ENCODE measurements around the gene B4GAT1.
"Not testable (repeated sequence)": the region's sequence is repeated elsewhere in the genome, so short reads cannot be mapped to it uniquely, and the experiment has no call there.

B4GAT1 gene

DNA sequence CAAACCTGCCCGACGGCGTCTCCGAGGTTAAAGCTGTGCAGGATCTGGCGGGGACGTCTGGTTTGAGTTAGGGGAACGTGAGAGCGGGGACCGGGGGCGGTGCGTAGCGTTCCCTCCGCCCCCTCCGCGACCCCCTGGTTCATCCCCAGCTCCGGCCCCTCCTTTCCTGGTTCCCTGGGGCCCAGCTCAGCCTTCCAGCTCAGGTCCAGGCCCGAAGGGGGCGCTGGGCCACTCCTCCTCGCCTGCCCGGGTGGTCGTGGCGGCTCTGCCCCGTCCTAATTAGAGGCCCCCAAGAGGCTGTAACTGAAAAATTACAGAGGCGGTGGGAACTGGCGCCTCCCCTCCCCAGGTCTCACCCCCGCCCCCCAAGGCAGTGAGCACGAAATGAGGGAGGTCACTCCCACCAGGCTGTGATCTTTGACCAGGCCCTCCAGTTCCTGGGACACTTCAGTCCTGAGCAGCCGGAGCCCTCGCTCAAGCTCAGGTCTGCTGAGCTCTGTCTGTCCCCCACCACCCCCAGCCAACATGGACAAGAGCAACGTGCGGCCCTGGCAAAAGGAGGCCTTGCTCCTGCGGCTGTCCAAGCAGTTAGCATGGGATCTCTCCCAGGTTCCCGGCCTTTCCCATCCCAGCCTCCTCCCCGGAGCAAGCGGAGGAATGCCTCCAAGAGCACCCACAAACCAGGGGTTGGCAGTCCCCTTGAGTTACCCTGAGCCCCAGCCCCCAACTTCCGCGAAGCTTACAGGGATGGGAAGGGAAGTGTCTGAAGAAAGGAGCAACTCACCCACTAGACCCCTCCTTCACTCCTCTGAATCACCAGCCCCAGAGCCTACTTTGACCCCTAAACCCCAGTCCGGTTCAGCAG, 33.9 kb downstream of the B4GAT1 start:
- H3K4me3 ChIP-seq (replicated peaks in 1 of 2; ENCODE audit: low read depth in 2 of 2, low read length in 2 of 2) = peak overlapping the region; percentile 63 to 65
- TF ChIP-seq, protein P1, sequence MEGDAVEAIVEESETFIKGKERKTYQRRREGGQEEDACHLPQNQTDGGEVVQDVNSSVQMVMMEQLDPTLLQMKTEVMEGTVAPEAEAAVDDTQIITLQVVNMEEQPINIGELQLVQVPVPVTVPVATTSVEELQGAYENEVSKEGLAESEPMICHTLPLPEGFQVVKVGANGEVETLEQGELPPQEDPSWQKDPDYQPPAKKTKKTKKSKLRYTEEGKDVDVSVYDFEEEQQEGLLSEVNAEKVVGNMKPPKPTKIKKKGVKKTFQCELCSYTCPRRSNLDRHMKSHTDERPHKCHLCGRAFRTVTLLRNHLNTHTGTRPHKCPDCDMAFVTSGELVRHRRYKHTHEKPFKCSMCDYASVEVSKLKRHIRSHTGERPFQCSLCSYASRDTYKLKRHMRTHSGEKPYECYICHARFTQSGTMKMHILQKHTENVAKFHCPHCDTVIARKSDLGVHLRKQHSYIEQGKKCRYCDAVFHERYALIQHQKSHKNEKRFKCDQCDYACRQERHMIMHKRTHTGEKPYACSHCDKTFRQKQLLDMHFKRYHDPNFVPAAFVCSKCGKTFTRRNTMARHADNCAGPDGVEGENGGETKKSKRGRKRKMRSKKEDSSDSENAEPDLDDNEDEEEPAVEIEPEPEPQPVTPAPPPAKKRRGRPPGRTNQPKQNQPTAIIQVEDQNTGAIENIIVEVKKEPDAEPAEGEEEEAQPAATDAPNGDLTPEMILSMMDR (IDR thresholded peaks at IDR 0.05; ENCODE audit: low read depth, low read length) = peak; percentile 31
- DNase-seq (ENCODE audit: low read depth in 2 of 2) = peak; percentile 38 to 58

DNA sequence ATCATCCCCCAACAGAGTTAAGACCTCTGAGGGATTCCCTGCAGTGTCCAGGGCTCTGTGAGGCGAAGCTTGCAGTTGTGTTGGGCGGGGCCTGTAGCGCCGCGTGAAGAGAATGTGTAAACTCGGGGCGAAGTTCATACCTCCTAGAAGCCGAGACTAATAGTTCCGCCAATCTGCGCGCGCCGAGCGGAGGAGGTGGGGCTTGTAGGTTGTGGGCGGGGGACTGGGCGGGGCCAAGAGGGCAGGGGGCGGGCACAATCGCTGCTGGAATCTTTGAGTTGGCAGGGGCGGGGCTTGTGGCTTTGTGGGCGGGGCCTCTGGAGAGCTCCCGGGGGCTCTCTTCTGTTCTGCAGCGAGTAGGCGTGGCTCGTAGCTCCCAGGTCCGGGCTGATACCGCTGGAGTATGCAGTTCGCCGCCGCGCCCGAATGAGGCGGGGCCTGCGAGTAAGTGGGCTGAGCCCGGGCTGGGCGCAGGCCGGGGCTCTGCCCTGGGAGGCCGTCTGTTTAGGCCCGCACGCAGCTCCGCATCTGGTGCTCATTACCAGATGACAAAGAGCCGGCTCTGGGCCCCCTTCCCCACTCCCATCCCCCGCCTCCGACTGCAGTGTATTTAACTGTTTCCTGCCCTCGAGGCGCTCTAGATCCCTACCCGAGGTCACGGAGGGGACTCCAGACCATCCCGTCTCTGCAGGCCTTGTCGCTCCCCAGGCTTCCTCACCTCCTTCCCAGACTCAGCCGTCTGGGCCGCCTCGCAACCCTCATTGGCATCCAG, 34.7 kb downstream of the B4GAT1 start:
- peak overlapping the region; percentile 63 to 65 for H3K4me3 ChIP-seq (replicated peaks in 1 of 2; ENCODE audit: low read depth in 2 of 2, low read length in 2 of 2)
- DNase-seq (ENCODE audit: low read depth in 2 of 2) = peak; percentile 99 to 100
- TF ChIP-seq, protein P1 (IDR thresholded peaks at IDR 0.05; ENCODE audit: low read depth, low read length) = no peak

DNA sequence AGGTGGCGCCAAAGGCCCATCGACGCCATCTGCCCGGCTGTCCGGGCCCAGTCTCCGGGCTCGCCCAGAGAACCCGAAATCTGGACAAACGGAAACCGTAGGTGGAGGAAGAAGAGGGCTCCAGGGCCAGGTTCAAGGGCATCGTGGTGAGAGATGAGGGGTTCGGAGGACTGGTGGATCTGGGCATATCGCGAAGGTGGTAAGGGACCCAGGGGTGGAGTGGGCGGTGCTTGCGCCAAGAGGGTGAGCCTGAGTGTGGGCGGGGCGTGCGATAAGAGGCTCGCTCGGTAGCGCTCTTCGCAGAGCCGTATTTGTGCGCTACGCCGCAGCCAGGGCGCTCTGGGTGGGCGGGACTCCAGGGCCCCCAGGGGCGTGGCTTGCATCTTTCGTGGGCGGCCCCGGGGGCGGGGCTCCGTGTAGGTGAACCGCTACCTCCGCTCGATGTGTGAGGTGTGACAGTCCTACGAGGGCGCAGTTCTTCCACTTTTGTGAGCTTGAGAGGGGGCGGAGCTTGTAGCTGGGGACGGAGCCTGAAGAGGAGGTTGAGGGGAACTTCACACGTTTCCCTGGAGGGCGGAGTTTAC, 35.4 kb downstream of the B4GAT1 start:
- peak overlapping the region; percentile 46 to 58 for H3K4me3 ChIP-seq (replicated peaks in 1 of 2; ENCODE audit: low read depth in 2 of 2, low read length in 2 of 2)
- TF ChIP-seq, protein P1 (IDR thresholded peaks at IDR 0.05; ENCODE audit: low read depth, low read length) = no peak
- DNase-seq (ENCODE audit: low read depth in 2 of 2) = peak; percentile 94 to 97

DNA sequence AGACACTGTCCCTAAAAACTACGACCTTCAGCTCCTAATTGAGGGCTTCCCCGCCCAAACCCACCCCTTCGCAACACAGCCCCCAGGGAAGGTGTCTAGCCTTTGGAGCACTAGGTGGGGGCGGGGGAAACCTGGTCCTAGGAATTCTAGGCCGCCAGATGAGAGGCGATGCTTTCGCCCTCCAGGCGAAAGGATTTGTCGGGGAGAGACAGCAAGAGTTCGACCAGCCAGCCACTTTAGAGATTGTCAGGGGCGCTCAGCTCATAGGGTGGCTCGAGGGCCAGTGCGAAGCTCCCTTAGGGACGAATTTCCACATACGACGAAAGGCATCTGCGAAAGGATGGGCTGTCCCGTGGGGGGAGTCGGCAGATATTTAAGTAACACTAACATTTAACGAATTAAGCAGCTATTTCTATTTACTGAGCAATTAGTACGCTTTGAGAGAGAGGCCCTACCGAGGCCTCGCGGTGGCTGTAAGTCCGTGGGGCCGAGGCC, 35.9 kb downstream of the B4GAT1 start:
- DNase-seq (ENCODE audit: low read depth in 2 of 2) = no peak
- H3K4me3 ChIP-seq (replicated peaks in 1 of 2; ENCODE audit: low read depth in 2 of 2, low read length in 2 of 2) = peak overlapping the region; percentile 46 to 58
- TF ChIP-seq, protein P1 (IDR thresholded peaks at IDR 0.05; ENCODE audit: low read depth, low read length) = peak; percentile 95

DNA sequence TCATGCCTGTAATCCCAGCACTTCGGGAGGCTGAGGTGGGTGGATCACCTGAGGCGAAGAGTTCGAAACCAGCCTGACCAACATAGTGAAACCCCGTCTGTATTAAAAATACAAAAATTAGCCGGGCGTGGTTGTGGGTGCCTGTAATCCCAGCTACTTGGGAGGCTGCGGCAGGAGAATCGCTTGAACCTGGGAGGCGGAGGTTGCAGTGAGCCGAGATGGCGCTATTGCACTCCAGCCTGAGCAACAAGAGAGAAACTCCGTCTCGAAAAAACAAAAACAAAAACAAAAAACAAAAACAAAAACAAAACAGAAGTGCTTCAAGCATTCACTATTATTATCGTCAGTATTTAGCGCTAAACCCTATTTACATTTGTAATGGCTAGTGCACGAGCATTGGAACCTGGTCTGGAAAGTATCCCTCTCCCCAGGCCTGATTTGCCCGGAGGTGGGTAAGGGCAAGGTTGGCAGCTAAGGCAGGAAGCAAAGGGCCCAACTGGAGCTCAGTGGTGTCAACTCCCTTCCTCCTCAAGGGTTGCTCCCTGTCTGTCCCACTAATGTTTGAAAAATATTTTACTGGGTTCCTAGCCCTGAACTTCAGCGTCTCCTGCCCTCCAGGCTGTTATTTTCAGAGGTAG, 36.5 kb downstream of the B4GAT1 start:
- DNase-seq (ENCODE audit: low read depth in 2 of 2); H3K4me3 ChIP-seq (replicated peaks in 1 of 2; ENCODE audit: low read depth in 2 of 2, low read length in 2 of 2): not testable (repeated sequence)

DNA sequence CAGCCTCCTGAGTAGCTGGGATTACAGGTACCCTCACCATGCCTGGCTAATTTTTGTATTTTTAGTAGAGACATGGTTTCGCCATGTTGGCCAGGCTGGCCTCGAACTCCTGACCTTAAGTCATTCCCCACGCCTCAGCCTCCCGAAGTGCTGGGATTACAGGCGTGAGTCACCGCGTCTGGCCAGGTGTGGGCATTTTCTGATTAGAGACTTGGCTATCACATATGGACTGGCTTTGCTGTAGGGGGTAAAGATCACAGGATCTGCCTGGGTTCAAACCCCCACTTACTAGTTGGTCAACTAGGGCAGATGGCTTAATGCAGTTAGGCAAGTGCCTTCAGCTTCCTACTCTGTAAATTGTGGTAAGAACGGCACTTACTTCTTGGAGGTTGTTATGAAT, 37.1 kb downstream of the B4GAT1 start:
- H3K4me3 ChIP-seq (replicated peaks in 1 of 2; ENCODE audit: low read depth in 2 of 2, low read length in 2 of 2) = no peak overlapping the region
- no peak for DNase-seq (ENCODE audit: low read depth in 2 of 2)
- TF ChIP-seq, protein P1 (IDR thresholded peaks at IDR 0.05; ENCODE audit: low read depth, low read length) = no peak

Measured in cardiac fibroblast (primary cell).